ENCODE results near the gene PLCE1. TPM values are rescaled to one million over a fixed set of nuclear protein-coding genes. Genes with fewer than 3 reads are reported as not detected.

Gene PLCE1
- total RNA-seq, 1 donor, result 6.2 TPM

DNA sequence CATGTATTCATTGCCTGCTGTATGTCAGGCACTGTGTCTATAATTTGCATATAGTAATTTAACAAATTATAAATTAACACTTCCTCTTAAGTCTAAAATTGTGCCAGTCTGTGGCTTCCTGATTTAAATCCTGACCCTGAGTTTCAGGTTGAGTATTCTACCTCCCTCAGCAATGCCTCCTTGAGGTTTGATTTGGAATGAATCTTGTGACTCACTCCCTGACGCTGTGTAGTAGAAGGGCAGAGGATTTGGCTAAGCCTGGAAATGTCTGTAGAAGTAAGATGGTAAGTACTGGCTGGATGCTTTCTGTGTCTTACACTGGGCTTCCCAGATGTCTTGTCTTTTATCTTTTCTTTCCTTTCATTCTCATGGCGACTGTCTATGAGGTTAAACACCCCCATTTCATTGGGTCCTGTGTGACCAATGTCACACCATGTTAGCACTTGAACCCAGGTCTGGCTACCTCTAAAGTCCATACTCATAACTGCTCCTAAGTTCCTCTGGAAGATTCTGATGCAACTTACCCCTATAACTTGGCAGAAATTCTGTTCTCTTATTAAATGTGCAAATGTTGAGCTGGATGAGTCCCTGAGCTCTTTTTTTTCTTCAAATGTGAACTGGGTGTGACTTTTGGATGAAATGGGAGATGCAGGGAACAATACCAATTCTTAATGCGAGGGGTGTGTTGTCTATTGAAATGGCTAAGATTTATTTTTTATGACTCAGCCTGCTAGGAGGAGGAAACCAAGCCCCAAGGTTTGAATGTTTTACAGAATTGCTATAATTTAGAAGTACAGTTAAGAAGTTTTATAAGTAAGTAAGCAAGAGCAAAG is 48.5 kb downstream of the PLCE1 start:
- DNase-seq (ENCODE audit: insufficient read length, low spot score, missing footprints), result peak; percentile 21
- Histone ChIP-seq H3K27me3 (ENCODE audit: insufficient read depth, low read length) (no peaks in the 10 kb centered on the region), H2AFZ (ENCODE audit: low read length) (peak overlapping the region; percentile 59), H3K4me3 (ENCODE audit: insufficient read depth, low read length) (peak overlapping the region; percentile 16), H3K9me3 (ENCODE audit: low read depth, low read length) (no peaks in the 10 kb centered on the region), H3K79me2 (ENCODE audit: insufficient read depth, low read length) (no peaks in the 10 kb centered on the region), H3K4me2 (ENCODE audit: insufficient read depth, low read length) (peak overlapping the region; percentile 64), H4K20me1 (ENCODE audit: insufficient read depth, low read length) (no peaks in the 10 kb centered on the region), H3K4me1 (ENCODE audit: insufficient read depth, low read length) (peaks cover 40% of the 10 kb centered on the region), H3K36me3 (ENCODE audit: insufficient read depth, low read length) (no peaks in the 10 kb centered on the region), H3K27ac (ENCODE audit: low read depth, low read length) (peak overlapping the region; percentile 75)
- TF ChIP-seq, protein P1, sequence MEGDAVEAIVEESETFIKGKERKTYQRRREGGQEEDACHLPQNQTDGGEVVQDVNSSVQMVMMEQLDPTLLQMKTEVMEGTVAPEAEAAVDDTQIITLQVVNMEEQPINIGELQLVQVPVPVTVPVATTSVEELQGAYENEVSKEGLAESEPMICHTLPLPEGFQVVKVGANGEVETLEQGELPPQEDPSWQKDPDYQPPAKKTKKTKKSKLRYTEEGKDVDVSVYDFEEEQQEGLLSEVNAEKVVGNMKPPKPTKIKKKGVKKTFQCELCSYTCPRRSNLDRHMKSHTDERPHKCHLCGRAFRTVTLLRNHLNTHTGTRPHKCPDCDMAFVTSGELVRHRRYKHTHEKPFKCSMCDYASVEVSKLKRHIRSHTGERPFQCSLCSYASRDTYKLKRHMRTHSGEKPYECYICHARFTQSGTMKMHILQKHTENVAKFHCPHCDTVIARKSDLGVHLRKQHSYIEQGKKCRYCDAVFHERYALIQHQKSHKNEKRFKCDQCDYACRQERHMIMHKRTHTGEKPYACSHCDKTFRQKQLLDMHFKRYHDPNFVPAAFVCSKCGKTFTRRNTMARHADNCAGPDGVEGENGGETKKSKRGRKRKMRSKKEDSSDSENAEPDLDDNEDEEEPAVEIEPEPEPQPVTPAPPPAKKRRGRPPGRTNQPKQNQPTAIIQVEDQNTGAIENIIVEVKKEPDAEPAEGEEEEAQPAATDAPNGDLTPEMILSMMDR (IDR thresholded peaks at IDR 0.05; ENCODE audit: extremely low read depth, low read depth, low read length), result peak; percentile 44

DNA sequence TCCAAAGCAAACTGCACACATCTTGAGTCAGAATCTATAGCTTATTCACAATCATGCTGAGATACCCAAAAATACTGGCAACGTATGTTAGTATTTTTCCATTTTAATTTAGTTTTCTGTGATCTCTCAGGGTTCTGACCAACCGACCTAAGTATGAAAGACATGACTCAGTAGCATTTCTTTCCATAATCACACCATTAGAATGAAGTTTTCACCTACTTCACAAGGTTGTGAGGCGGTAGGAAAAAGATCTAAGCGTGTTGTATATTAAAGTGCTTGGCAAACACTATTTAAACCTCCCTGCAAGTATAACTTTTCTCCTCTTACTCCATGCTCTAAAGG is 49.1 kb downstream of the PLCE1 start:
- Histone ChIP-seq H3K27ac (ENCODE audit: low read depth, low read length) (peak overlapping the region; percentile 75), H3K4me2 (ENCODE audit: insufficient read depth, low read length) (peak overlapping the region; percentile 64), H2AFZ (ENCODE audit: low read length) (peak overlapping the region; percentile 52), H4K20me1 (ENCODE audit: insufficient read depth, low read length) (no peaks in the 10 kb centered on the region), H3K4me3 (ENCODE audit: insufficient read depth, low read length) (peak overlapping the region; percentile 16), H3K27me3 (ENCODE audit: insufficient read depth, low read length) (no peaks in the 10 kb centered on the region), H3K36me3 (ENCODE audit: insufficient read depth, low read length) (no peaks in the 10 kb centered on the region), H3K79me2 (ENCODE audit: insufficient read depth, low read length) (no peaks in the 10 kb centered on the region), H3K4me1 (ENCODE audit: insufficient read depth, low read length) (peaks cover 37% of the 10 kb centered on the region), H3K9me3 (ENCODE audit: low read depth, low read length) (no peaks in the 10 kb centered on the region)
- TF ChIP-seq, protein P1 (IDR thresholded peaks at IDR 0.05; ENCODE audit: extremely low read depth, low read depth, low read length), result no peak
- DNase-seq (ENCODE audit: insufficient read length, low spot score, missing footprints), result no peak

Other genes with a start within 250 kb of the PLCE1 start
- 0.29 TPM in 1 of 2 replicates, not detected in the other for gene LGI1, start 236.0 kb upstream of the PLCE1 start, total RNA-seq
- 5.4 and 7.4 TPM in 2 replicates for gene SLC35G1, start 100.0 kb upstream of the PLCE1 start, total RNA-seq

Data from osteoblast (primary cell).